Uterus (tissue), 4 donors: ENCODE data around the gene HSPBAP1. TPM values are rescaled to one million over a fixed set of nuclear protein-coding genes. Genes with fewer than 3 reads are reported as not detected.

Experiments
- DNase-seq, 2 donors: peaks; one replicate each; pipeline ENCODE4 v3.0.0-alpha.2; 2019 to 2020
- H3K27ac ChIP-seq, 2 donors: fragments of 200-600 bp; sonication (generic); 1 replicate in 1 of 2; 2 replicates in 1 of 2; pipeline ENCODE4 v1.5.1; 2016 to 2018
- H3K27me3 ChIP-seq, 2 donors: fragments of 200-600 bp; sonication (generic); one replicate each; pipeline ENCODE4 v1.5.1; 2018 to 2019; ENCODE audit warnings: control low read depth in 1 of 2
- H3K36me3 ChIP-seq, 2 donors: fragments of 200-600 bp; sonication (generic); one replicate each; pipeline ENCODE4 v1.5.1; 2019; ENCODE audit warnings: control low read depth in 1 of 2
- H3K4me1 ChIP-seq, 2 donors: fragments of 200-600 bp; sonication (generic); one replicate each; pipeline ENCODE4 v1.5.1; 2018 to 2019; ENCODE audit warnings: control low read depth in 1 of 2
- H3K4me3 ChIP-seq, 2 donors: fragments of 200-600 bp; sonication (generic); 1 replicate in 1 of 2; 2 replicates in 1 of 2; pipeline ENCODE4 v1.5.1; 2018 to 2019; ENCODE audit warnings: mild to moderate bottlenecking in 1 of 2
- H3K9me3 ChIP-seq, 2 donors: fragments of 200-600 bp; sonication (generic); one replicate each; pipeline ENCODE4 v1.5.1; 2019; ENCODE audit warnings: control low read depth in 1 of 2
- CTCF ChIP-seq, 4 experiments: fragments of 200-600 bp in 2 of 4; fragments of 450-650 bp in 2 of 4; sonication (generic) in 2 of 4; IDR thresholded peaks; one replicate each; pipeline ENCODE4 v1.5.1; 2016 to 2019; ENCODE audit warnings: antibody characterized with exemption in 4 of 4, mild to moderate bottlenecking in 2 of 4, moderate library complexity in 1 of 4
- POLR2A ChIP-seq, 2 donors: fragments of 450-650 bp; IDR thresholded peaks; one replicate each; pipeline ENCODE4 v1.6.1; 2016; ENCODE audit warnings: antibody characterized with exemption in 2 of 2, mild to moderate bottlenecking in 1 of 2, moderate library complexity in 1 of 2
- intact Hi-C: fragments of 100-400 bp; cut with DNase I; formaldehyde crosslinking; loops from one replicate; pipeline ENCODE4 v1.15.1; 2023; ENCODE audit warnings: low total_unique reads
- total RNA-seq, 4 donors: library from RNA; depleted of rRNA in 3 of 4; stranded (reverse); fragments of >200 nt in 3 of 4; gene quantifications; one replicate each; pipeline versions ENCODE4 v1.1.0 to v1.2.4, GENCODE V29; 2014 to 2023
- donor health status: DM: yes; HTN: yes; CAD: no.

The HSPBAP1 gene
- total RNA-seq, 4 donors from 2014 or later = 3.1 to 25.9 (median 11.7) TPM

- H3K27ac ChIP-seq = no peak overlapping the region
- DNase-seq = no peak
- no peaks in the 10 kb centered on the region for H3K9me3 ChIP-seq
- intact Hi-C loops = no loop called here
- no peaks in the 10 kb centered on the region for H3K36me3 ChIP-seq
- no peak for TF ChIP-seq POLR2A (IDR thresholded peaks at IDR 0.05)
- TF ChIP-seq CTCF (IDR thresholded peaks at IDR 0.05) = no peak
- no peak overlapping the region for H3K4me3 ChIP-seq
- no peaks in the 10 kb centered on the region for H3K27me3 ChIP-seq
- no peaks in the 10 kb centered on the region for H3K4me1 ChIP-seq
Observed at GRCh38 chr3:122802323-122802722, 8.7 kb upstream of the HSPBAP1 start.

- intact Hi-C loops = no loop called here
- Histone ChIP-seq H3K27me3 (no peaks in the 10 kb centered on the region), H3K27ac (no peak overlapping the region)
Observed at GRCh38 chr3:122800706-122801237, 7.1 kb upstream of the HSPBAP1 start.

GRCh38 chr3:122800031-122800430 is 6.4 kb upstream of the HSPBAP1 start:
- H3K4me3 ChIP-seq = no peak overlapping the region
- no peak for DNase-seq
- no peaks in the 10 kb centered on the region for H3K36me3 ChIP-seq
- intact Hi-C loops = no loop called here
- no peak for TF ChIP-seq POLR2A (IDR thresholded peaks at IDR 0.05)
- TF ChIP-seq CTCF (IDR thresholded peaks at IDR 0.05) = no peak
- H3K4me1 ChIP-seq = no peaks in the 10 kb centered on the region
- H3K27ac ChIP-seq = no peak overlapping the region
- no peaks in the 10 kb centered on the region for H3K27me3 ChIP-seq
- no peaks in the 10 kb centered on the region for H3K9me3 ChIP-seq

More at GRCh38 chr3:122800706-122801237, 7.1 kb upstream of the HSPBAP1 start:
- no peaks in the 10 kb centered on the region for H3K4me1 ChIP-seq
- TF ChIP-seq CTCF (IDR thresholded peaks at IDR 0.05) (no peak), POLR2A (IDR thresholded peaks at IDR 0.05) (no peak)
- H3K9me3 ChIP-seq = no peaks in the 10 kb centered on the region
- H3K4me3 ChIP-seq = no peak overlapping the region
- no peaks in the 10 kb centered on the region for H3K36me3 ChIP-seq
- DNase-seq = no peak

- Histone ChIP-seq H3K4me3 (no peak overlapping the region), H3K27ac (no peak overlapping the region), H3K27me3 (no peaks in the 10 kb centered on the region), H3K9me3 (no peaks in the 10 kb centered on the region), H3K4me1 (no peaks in the 10 kb centered on the region), H3K36me3 (no peaks in the 10 kb centered on the region)
- intact Hi-C loops = no loop called here
- TF ChIP-seq POLR2A (IDR thresholded peaks at IDR 0.05) = no peak
- no peak for TF ChIP-seq CTCF (IDR thresholded peaks at IDR 0.05)
- no peak for DNase-seq
Observed at GRCh38 chr3:122799322-122799721, 5.7 kb upstream of the HSPBAP1 start.

- DNase-seq = no peak
- H3K27me3 ChIP-seq = no peaks in the 10 kb centered on the region
- H3K36me3 ChIP-seq = no peaks in the 10 kb centered on the region
- H3K4me1 ChIP-seq = no peaks in the 10 kb centered on the region
- intact Hi-C loops = no loop called here
- TF ChIP-seq CTCF (IDR thresholded peaks at IDR 0.05) = no peak
- TF ChIP-seq POLR2A (IDR thresholded peaks at IDR 0.05) = no peak
- H3K27ac ChIP-seq = no peak overlapping the region
- H3K4me3 ChIP-seq = no peak overlapping the region
- no peaks in the 10 kb centered on the region for H3K9me3 ChIP-seq
Observed at GRCh38 chr3:122797291-122797690, 3.7 kb upstream of the HSPBAP1 start.
